K562 (cell line): ENCODE measurements around the gene CLN5.

Source experiments
- POLR3G ChIP-seq: IDR thresholded peaks from 2 replicates; pipeline ENCODE4 v1.6.1; 2011; ENCODE audit not compliant: insufficient read length, insufficient replicate concordance; ENCODE audit errors: extremely low read depth
- TAF1 ChIP-seq: IDR thresholded peaks from 2 replicates; pipeline ENCODE4 v1.6.1; 2011; ENCODE audit warnings: mild to moderate bottlenecking, low read length, moderate library complexity; ENCODE audit not compliant: insufficient read depth, control insufficient read depth, severe bottlenecking; ENCODE audit errors: extremely low read depth

- TF ChIP-seq POLR3G, result no peak
- TF ChIP-seq TAF1, result no peak
These were observed 17.8 kb upstream of the CLN5 start for GRCh38 chr13:76973920-76974617.
